GM21423 (cell line): ENCODE results near the gene PIGU.
"Not testable (repeated sequence)": the region's sequence is repeated elsewhere in the genome, so short reads cannot be mapped to it uniquely, and the experiment has no call there.

Experiments
- ATAC-seq: cut with Tn5 transposase; IDR thresholded peaks from one replicate; pipeline ENCODE4 v1.9.1; 2021; ENCODE audit warnings: mild to moderate bottlenecking, moderate library complexity; ENCODE audit not compliant: unreplicated experiment

The PIGU gene

GRCh38 chr20:34537651-34538050 is 139.2 kb downstream of the PIGU start:
- ATAC-seq = no peak

GRCh38 chr20:34536798-34537394 is 140.0 kb downstream of the PIGU start:
- ATAC-seq = no peak

DNA sequence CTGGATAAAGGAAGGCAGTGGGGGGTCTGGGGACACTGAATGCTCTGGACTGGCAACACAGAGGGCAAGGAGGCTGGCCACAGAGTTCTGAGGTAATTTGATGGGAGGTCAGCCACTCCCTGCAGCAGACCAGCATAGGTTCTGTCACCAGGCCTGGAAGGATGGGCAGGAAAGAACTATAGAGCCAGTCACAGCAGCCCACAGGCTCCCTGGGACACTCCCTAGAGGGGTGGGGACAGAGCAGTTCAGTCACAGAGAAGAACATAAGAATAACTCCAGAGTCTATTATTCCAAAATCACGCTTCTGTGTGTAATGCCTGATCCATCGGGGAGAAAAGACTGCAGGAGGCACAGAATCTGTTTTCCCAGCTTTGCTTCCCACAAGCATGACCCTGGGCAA is 141.0 kb downstream of the PIGU start:
- no peak for ATAC-seq

- ATAC-seq = no peak
These were observed 141.5 kb downstream of the PIGU start for GRCh38 chr20:34535301-34535840.

- ATAC-seq = no peak
These were observed 142.3 kb downstream of the PIGU start for GRCh38 chr20:34534391-34535165.

DNA sequence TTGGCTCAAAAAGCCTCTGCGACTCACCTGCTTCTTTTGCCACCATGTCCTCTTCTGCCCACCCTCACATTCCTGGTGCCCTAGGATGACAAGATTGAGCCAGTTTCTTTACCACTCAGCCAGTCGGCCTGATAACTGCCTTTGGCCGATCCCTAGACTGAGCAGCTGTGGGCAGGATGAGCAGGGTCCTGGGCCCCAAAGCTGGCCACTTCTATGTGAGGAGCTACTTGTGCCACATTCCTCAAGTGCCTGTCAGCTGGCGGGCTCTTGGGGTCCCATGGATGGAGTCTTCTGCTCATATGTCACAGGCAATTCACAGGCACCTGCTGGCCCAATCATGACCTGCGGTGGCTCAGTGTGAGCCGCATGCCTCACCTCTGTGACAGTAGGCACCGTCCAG is 144.1 kb downstream of the PIGU start:
- no peak for ATAC-seq

DNA sequence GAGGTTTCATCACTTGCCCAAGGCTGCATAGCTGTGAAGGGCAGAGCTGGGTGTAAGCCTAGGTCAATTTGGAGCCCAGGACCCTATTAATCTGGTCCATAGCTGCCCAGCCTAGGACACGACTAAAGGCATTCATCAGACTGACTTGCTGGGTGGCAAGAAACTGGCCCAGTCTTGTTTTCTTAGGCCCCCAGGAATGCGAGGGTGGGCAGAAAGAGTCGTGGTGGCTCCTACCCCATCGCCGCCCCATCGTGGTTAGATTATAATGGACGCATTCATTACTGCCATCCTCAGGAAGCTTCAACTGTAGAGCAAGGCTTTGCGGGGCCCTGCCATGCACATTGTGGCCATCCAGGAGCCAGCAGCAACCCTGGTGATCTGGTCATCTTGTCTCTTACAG is 144.6 kb downstream of the PIGU start:
- ATAC-seq = no peak

DNA sequence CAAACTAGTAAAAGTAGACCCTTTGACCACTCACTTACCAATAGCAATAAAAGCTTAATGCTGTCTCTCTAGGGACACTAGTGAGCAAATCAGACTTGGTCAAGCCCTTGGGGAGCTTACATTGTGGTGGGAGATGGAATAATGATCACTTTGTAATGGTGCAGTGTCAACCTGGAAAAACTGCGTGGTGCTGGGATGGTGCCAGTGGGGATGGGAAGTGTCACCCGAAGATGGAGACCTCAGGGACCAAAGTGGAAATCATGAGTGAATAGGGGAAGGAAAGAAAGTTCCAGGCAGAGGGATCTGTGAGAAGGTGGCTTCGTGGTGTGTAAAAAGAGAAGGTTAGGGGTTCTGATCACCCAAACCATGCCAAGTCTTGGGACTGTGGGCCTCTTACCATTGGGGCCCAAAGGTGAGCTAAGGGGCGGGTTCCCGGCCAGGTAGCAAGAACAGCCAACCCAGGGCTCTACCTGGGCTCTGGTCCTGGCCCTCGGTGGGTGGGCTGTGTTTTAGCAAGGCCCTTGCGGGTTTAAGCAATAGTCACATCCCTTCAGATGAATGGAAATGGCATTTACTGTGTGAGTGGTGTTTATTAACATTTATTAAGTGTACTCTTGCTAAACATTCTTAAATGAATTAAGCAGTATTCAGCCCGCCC is 145.2 kb downstream of the PIGU start:
- ATAC-seq = no peak

GRCh38 chr20:34530342-34530741 is 146.6 kb downstream of the PIGU start:
- ATAC-seq = no peak

DNA sequence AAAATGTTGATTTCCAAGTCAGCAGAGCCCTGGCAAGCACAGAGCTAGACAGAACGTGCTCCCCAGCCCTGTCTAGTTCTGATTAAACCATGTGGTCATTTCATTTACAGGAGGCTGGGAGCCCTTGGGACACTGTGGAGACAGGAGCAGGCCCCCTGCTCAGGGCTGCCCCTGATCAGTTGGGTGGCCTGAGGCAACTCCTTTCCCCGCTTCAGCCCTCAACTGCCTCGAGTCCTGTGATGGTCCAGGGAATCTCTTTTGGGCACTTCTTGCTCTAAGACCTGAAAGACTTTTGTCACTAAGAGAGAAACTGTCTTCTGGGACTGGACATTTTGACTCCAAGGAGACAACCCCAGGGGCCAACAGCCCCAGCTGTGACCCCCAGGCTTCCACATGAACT is 147.2 kb downstream of the PIGU start:
- no peak for ATAC-seq

- ATAC-seq = no peak
These were observed 148.0 kb downstream of the PIGU start for GRCh38 chr20:34528921-34529297.

- ATAC-seq = no peak
These were observed 149.9 kb downstream of the PIGU start for GRCh38 chr20:34527016-34527415.

DNA sequence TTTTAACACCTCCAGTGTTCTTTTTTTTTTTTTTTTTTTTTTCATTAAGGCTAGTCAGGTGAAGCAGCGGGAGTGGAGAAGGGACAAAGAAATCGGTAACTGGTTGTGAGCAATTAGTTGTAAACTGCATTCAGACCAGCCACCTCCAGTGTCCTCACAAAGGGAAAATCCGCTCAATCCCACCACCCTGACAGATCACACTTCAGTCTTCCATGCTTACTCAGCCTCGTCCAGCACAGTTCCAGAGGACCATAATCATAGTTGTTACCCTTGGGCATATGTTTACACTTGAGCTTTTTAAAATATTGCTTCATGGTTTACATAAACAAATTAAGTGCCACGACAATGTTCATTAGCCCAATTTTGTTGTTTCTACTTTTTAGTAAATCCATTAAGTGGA is 150.4 kb downstream of the PIGU start:
- ATAC-seq = no peak

GRCh38 chr20:34525709-34526416 is 151.0 kb downstream of the PIGU start:
- ATAC-seq = no peak

GRCh38 chr20:34525342-34525708 is 151.6 kb downstream of the PIGU start:
- no peak for ATAC-seq

DNA sequence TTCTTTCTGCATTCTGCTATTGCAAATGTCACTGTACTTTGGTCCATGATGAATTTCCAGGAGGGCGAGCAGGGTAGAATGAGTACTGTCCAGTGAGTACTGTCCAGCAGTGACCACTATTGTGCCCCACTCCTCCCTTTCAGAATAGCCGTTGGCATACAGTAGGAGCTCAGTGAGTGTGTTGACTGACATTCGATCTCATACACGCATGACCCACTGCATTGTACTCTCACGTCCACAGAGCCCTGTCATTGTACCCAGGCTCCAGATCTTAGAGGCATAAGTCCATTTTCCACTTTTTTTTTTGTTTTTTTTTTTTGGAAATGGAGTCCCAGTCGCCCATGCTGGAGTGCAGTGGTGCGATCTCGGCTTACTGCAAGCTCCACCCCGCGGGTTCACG is 152.5 kb downstream of the PIGU start:
- ATAC-seq = no peak

- no peak for ATAC-seq
These were observed 153.7 kb downstream of the PIGU start for GRCh38 chr20:34522969-34523871.

DNA sequence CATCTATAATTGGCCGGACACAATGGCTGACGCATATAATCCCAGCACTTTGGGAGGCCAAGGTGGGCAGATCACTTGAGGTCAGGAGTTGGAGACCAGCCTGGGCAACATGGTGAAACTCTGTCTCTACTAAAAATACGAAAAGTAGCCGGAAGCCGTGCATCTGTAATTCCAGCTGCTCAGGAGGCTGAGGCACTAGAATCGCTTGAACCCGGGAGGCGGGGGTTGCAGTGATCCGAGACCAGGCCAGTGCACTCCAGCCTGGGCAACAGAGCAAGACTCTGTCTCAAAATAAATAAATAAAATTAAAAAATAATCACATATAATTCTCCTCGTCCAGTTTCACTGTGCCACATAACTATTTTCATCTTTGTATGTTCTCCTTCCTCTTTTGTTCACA is 157.1 kb downstream of the PIGU start:
- not testable (repeated sequence) for ATAC-seq

GRCh38 chr20:34518863-34519262 is 158.0 kb downstream of the PIGU start:
- ATAC-seq = not testable (repeated sequence)

DNA sequence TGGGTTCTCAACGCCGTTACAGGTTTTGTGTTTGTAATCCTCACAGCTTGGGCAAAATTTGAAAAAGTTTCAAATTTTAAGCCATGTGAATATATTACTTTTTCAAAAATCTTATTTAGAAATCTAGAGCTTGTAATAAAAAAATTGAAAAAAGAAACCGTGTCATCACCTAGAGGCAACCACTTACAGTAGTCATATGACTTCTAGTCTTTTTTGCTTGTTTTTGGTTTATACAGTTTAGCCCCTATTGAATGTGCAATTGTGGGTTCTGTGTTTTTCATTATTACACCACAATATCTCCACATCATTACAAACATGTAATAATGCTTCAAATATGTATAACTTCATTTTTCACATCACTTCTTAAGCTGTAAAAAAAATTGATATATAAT is 159.8 kb downstream of the PIGU start:
- ATAC-seq = no peak
